GM13977 (cell line): Measurements from ENCODE around the gene SERPINF2.

ENCODE experiments used
- DNase-seq: peaks from one replicate; pipeline ENCODE4 v3.0.0; 2012; ENCODE audit warnings: low spot score
- CTCF ChIP-seq: IDR thresholded peaks from 2 replicates; pipeline ENCODE4 v1.5.1; 2012; ENCODE audit warnings: mild to moderate bottlenecking, control low read depth; ENCODE audit not compliant: insufficient read depth; ENCODE audit errors: extremely low read depth, missing control alignments
- in situ Hi-C: fragments of 300-500 bp; cut with MboI; formaldehyde crosslinking; loops from one replicate; pipeline ENCODE4 v1.12.0; 2022; ENCODE audit warnings: low sequenced_read_pairs, low pct_unique_long_range_greater_than_20kb, mixed read lengths, inconsistent platforms; ENCODE audit not compliant: unreplicated experiment

SERPINF2 gene

GRCh38 chr17:1786708-1787107, 44.0 kb downstream of the SERPINF2 start:
- TF ChIP-seq CTCF = no peak
- no peak for DNase-seq
- in situ Hi-C loops = no loop called here

- TF ChIP-seq CTCF = no peak
- in situ Hi-C loops = no loop called here
- no peak for DNase-seq
Observed at GRCh38 chr17:1787301-1787902, 44.7 kb downstream of the SERPINF2 start.

GRCh38 chr17:1789936-1790335, 47.3 kb downstream of the SERPINF2 start:
- no peak for DNase-seq
- in situ Hi-C loops = no loop called here
- TF ChIP-seq CTCF = no peak

GRCh38 chr17:1792495-1793446, 50.1 kb downstream of the SERPINF2 start:
- no peak for DNase-seq
- in situ Hi-C loops = no loop called here
- no peak for TF ChIP-seq CTCF

GRCh38 chr17:1793447-1793806, 50.8 kb downstream of the SERPINF2 start:
- in situ Hi-C loops = no loop called here
- no peak for TF ChIP-seq CTCF
- no peak for DNase-seq

- TF ChIP-seq CTCF = no peak
- DNase-seq = no peak
- in situ Hi-C loops = no loop called here
Observed at GRCh38 chr17:1796800-1797199, 54.1 kb downstream of the SERPINF2 start.
